ENCODE data around the gene SUSD2.
"Not testable (repeated sequence)": the region's sequence is repeated elsewhere in the genome, so short reads cannot be mapped to it uniquely, and the experiment has no call there.

SUSD2 gene

DNA sequence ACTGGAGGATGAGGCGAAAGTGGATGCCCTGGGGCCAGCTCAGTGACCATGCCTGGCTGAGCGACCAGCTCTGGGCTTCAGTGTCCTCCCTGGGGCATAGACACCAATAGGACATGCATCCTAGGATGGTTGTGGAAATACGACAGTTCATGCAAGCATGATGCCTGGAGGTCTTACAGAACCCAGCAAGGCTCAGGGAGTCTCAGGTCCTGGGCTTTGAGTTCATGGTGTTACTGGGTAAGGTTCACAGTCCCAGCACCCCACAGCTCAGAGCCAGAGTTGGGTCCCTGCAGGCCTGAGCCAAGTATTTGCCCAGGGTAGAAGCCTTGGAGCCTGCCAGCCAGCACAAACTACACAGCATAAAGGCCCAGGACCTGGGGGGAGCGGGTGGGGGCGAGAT is 4.2 kb upstream of the SUSD2 start:
- no peak for DNase-seq (ENCODE audit: low read depth)

DNA sequence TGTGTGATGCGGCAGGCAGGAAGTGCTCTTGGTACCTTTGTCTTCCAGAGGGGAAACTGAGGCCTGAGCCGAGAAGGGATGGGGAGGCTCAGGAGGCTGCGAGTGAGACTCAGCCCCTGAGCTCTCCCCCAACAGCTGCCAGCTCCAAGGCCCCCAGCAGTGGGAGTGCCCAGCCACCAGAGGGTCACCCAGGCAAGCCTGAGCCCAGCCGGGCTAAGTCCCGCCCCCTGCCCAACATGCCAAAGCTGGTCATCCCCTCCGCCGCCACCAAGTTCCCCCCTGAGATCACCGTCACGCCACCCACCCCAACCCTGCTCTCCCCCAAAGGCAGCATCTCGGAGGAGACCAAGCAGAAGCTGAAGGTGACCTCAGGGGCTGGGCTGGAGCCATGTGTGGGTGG is 3.8 kb upstream of the SUSD2 start:
- DNase-seq (ENCODE audit: low read depth): no peak

DNA sequence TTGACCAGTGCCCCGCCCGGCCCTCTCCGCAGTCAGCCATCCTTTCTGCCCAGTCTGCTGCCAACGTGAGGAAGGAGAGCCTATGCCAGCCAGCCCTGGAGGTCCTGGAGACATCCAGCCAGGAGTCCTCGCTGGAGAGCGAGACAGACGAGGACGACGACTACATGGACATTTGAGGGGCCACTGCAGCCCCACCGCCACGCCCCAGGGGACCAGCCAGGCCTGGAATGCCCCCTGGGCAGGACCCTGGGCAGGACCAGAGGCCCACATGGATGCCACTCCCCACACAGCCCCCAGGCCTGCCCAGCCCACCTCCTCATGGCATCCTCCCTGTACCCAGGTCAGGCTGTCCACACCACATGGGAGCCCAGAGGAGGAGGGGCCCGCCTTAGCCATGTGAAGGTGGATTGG is 3.3 kb upstream of the SUSD2 start:
- DNase-seq (ENCODE audit: low read depth): no peak

DNA sequence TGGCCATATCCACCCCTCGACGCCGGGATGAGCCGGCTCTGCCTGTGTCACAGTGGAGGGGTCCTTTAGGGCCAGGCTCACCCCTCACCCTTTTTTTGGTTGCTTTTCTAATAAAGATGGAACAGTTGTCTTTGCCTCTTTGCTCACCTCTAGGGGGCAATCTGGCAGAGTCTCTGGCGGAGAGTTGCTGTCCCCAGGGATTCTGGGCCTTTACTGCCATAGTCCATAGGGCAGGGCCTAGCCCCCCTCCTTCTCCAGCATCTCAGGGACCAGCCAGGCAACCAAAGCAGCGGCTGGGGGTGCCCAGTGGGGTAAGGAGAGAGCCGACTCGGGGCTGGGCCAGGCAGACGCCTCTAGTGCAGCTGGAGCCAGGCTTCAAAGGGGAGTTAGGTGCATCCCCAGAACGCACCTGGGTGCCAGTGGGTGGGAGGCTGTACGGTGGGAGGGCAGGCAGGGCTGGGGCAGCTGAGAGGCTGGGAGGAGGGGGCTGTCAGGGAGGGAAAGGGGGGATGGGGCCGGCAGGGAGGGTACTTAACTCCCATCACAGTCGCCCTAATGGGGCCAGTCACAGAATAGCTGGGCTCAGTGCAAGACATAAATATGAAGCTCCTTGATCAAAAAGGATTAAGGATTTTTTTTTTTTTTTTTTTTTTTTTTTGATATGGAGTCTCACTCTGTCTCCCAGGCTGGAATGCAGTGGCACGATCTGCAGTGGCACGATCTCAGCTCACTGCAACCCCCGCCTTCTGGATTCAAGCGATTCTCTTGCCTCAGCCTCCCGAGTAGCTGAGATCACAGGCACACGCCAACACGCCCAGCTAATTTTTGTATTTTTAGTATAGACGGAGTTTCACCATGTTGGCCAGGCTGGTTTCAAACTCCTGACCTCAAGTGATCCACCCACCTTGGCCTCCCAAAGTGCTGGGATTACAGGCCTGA is 2.5 kb upstream of the SUSD2 start:
- no peak for DNase-seq (ENCODE audit: low read depth)

DNA sequence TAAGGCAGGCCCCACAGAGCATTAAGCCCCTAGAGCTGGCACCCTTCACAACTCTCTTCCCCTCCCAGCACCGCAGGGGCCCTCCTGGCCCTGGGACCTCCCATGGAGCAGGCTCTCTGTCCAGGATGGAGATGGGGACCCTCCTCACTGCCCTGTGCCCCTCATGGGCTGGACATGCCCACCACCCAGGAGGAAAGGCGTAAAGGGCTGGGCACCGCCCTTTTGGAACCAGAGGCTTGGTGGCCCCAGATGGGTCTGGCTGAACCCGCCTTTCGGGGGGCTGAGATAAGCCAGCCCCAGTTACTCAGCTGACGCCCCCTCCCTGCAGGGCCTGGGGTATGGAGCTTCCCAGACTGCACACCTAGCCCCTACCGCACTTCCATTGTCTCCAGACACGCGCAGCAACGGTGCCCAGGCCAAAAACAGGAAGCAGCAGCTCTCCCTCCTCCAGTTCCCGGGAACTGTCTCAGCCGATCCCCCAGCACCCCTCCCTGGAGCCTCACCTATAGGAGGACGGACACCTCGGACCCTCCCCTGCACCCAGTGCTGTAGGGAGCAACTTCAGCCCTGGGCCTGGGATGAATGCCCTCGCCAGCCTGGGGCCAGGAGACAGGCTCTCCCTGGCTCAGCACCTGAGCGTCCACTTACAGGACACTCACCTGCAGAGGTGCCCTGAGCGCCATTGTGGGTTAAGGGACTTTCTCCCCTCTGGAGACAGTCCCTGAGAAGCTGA is 1.6 kb upstream of the SUSD2 start:
- DNase-seq (ENCODE audit: low read depth): no peak

DNA sequence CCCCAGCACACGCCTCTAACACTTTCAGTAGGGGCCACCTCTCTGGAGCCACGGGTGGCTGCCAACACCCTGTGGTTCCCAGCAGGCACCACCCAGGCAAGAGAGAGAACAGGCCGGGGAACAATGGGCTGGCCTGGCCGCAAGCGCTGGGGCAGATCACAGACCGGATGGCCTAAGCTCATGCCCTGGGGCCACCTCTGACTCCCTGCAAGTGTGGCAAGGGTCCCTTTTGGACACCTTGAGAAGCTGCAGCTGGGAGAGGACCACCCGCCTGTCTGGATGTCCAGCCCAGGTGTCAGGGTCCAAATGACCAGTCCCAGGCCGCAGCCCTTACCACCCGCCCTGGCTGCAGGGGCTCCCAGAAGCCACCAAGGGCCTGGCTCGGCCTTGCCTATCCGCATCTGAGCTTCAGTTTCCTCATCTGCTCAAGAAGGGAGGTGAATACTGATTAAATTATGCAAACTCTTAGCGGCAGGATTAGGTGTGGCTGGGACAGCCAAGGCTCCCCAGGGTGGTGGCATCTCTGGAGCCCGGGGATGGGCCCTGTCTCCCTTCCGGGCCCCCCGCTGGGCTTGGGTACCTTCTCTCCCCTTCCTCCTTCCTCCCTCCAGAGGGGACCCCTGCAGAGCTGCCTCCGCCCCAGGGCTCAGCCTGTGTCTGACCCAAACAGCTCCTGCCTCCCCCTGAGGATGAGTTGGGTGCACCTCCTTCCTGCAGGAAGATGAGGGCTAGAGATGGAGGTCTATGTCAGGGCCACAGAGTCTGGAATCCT is 785 bp upstream of the SUSD2 start:
- no peak for DNase-seq (ENCODE audit: low read depth)

DNA sequence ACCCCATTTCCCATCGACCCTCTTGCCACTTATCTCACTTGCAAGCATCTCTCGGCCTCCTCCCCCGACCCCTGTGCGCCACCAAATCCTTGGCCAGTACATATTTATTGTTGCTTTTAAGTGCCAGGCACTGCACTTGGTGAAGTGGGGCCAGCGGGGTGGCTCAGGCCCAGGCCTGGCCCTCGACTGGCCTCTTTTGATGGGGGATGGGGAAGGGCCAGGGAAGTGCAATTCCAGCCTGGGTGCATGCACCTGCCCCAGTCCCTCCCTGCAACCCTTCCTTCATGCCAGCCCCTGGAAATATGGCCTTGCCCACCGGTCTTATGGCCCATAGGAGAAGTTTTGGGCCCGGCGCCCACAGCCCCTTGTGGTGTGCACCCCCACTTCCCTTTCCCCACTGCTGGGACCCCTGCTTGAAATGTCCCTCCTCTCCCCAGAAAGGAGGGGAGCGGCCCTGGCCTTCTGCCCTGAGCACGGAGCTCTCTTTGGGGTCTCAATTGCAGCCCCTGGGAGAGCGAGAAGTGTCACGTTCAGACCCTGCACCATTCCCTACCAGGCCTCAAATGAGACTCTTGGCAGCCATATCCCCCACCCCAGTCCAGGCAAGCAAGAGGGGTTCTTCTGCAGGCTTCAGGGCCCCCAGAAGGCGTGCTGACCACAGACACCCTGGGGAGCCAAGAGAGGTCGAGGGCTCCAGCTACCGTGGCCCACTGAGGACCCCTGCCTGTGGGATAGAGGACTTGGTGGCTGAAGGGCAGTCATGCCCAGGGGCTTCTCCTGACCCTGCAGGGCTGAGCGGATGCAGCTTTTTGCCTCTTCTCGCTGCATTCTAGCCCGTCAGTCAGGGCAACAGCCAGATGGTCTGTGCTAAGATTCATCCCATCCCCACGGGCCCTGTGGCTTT is 961 bp downstream of the SUSD2 start:
- no peak for DNase-seq (ENCODE audit: low read depth)

DNA sequence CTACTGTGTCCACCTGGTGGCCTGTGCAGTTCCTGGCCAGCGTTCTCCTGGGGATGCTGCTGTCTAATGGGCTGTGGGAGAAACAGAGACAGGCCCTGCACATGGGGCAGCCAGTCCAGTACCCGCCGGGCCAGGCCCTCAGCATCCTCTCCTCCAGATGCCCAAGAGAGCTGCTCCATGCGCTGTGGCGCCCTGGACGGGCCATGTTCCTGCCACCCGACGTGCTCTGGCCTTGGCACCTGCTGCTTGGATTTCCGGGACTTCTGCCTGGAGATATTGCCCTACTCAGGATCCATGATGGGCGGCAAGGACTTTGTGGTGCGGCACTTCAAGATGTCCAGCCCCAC is 1.6 kb downstream of the SUSD2 start:
- DNase-seq (ENCODE audit: low read depth): not testable (repeated sequence)

DNA sequence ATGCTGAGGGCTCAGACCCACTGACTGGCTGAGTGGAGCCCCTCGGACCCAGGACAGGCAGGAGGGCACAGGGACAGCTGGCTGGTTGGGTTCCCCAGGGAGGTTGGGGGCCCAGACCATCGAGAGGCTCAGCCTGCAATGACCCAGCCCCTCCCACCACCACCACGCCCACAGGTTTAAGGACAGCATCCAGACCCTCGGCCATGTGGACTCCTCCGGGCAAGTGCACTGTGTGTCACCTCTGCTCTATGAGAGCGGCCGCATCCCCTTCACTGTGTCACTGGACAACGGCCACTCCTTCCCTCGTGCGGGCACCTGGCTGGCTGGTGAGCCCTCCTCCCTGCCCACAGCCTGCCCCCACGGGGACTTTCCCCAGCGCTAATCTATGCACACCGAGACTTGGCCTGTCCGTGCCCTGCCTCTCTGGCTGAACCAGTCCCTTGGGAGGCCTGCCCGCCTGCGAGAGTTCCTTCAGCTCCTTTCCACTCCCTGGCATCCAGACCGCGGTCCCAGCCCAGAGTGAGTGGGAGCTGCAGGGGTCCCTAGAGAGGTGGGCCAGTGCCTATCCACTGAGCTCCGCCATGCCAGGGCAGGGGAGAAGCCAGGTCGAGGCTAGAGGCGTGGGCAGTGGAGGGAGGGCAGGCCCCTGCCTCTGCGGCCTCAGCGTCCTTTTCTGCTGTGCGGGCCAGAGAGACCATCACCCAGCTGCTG is 2.2 kb downstream of the SUSD2 start:
- no peak for DNase-seq (ENCODE audit: low read depth)

DNA sequence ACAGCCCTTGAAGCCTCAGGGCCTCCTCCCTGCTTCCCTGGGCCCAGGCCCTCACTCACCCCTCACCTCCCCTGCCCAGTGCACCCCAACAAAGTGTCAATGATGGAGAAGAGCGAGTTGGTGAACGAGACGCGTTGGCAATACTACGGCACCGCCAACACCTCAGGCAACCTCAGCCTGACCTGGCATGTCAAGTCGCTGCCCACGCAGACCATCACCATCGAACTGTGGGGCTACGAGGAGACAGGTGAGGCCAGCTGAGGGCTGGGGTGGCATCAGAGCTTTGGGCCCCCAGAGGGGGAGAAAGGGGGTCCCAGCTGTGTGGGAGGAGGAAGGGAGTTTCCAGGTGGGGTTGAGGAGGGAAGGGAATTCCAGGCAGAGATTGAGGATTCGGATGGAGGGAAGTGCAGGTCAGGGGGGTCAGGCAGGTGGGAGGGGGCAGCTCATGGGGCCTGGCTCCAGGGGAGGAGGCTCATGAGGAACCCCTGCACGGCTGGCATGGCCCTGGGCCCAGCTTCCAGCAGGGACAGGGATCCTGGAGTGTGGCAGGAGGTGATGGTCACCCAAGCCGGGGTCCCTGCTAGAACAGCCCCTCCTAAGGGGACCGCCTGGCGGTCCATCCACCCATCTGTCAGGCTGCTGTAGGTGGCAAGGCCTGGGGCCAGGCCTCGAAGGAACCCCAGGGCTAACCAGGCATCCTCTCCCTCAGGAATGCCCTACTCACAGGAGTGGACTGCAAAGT is 2.9 kb downstream of the SUSD2 start:
- DNase-seq (ENCODE audit: low read depth): no peak

DNA sequence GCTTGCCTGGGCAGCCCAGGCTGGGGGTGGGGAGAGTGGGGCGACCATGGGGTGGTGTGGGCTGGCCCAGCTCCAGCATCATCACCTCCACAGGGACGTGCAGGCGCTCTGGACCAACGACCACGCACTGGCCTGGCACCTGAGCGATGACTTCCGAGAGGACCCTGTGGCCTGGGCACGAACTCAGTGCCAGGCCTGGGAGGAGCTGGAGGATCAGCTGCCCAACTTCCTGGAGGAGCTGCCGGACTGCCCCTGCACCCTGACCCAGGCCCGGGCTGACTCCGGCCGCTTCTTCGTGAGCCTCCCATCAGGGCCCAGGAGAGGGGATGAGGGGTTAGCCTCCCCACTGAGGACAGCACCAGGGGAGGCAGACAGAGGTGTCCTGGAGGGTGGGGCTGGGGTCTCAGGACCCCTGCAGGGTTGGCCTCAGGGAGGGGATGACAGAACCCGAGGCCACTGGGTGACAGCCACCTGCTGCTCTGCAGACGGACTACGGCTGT is 3.8 kb downstream of the SUSD2 start:
- no peak for DNase-seq (ENCODE audit: low read depth)

DNA sequence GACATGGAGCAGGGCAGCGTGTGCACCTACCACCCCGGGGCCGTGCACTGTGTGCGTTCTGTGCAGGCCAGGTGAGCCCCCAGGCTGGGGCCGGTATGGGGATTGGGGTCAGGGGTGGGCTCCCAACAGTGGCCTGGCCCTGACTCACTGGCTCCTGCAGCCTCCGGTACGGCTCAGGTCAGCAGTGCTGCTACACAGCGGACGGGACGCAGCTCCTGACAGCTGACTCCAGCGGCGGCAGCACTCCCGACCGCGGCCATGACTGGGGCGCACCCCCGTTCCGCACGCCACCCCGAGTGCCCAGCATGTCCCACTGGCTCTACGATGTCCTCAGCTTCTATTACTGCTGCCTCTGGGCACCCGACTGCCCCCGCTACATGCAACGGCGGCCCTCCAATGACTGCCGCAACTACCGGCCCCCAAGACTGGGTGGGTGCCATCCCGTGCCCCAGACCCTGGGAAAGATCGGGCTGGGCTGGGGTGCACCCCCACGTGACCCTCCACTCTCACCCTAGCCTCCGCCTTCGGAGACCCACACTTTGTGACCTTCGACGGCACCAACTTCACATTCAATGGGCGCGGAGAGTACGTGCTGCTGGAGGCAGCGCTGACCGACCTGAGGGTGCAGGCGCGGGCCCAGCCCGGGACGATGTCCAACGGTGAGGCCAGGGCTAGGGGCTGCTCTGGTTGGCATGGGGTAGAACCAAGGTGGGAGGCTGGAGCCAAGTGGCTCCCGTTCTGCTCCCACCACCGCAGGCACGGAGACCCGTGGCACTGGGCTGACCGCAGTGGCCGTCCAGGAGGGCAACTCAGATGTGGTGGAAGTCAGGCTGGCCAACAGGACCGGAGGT is 4.4 kb downstream of the SUSD2 start:
- DNase-seq (ENCODE audit: low read depth): no peak

DNA sequence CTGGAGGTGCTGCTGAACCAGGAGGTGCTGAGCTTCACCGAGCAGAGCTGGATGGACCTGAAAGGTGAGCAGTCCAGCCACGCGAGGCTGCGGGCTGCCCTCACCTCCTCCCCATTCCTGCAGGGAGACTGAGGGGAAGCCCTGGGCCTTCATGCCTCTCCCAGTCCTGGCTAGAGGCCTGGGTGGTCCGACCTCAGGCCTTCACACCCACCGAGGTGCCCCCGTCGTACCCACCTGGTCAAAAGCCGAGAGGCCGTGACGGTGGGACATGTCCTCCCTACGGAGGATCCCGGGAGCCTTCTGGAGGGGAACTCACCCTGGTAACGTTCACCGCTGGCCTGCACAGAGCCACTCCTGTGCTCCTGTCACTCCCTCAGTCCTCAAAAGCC is 5.1 kb downstream of the SUSD2 start:
- no peak for DNase-seq (ENCODE audit: low read depth)

DNA sequence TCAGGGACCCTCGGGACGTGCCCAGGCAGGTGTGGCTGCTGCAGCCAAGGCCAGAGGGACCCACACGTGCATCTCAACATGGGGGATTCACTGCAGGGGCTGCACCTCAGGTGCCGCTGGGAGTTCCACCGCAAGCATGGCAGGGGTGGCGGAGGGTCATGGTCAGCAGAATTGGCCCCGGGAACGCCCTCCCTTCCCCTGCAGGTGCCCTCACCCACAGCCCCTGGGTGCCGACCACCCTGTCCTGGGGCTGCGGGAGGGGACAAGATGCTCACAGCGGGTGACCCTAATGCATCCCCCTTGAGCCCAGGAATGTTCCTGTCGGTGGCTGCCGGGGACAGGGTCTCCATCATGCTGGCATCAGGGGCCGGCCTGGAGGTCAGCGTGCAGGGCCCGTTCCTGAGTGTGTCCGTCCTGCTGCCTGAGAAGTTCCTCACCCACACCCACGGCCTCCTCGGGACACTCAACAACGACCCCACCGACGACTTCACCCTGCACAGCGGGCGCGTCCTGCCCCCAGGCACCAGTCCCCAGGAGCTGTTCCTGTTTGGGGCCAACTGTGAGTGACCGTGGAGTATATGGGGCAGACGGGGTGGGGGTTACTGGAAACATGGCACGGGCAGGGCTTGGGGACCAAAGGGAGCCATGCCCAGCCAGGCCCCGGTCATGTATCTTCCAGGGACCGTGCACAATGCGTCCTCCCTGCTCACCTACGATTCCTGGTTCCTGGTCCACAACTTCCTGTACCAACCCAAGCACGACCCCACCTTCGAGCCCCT is 5.8 kb downstream of the SUSD2 start:
- DNase-seq (ENCODE audit: low read depth): no peak

DNA sequence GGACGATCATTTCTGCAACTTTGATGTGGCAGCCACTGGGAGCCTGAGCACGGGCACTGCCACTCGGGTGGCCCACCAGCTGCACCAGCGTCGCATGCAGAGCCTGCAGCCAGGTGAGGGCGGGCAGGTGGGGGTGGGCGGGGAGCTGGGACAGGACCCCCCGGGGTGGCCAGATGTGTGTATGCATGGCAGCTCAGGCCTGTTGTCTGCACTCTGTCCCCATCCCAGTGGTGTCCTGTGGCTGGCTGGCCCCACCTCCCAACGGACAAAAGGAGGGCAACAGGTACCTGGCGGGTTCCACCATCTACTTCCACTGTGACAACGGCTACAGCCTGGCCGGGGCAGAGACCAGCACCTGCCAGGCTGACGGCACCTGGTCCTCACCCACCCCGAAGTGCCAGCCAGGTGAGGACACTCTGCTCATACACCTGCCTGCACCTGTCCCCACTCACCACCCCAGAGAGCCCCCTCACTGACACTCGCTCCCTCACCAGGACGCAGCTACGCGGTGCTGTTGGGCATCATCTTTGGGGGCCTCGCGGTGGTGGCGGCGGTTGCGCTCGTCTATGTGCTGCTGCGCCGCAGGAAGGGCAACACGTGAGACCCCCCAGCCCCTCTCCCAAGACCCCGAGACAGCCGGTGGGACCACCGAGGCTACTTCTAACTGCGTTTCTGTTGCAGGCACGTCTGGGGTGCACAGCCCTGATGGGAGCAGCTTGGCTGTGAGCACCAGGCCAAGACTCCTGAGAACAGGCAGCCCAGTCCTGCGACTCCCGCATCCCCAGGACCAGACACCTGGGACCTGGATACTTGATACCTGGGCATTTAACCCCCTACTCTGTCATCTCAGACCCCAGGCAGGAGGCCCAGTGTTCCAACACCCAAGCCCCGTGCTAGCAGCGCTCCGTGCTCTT is 6.7 kb downstream of the SUSD2 start:
- DNase-seq (ENCODE audit: low read depth): no peak

DNA sequence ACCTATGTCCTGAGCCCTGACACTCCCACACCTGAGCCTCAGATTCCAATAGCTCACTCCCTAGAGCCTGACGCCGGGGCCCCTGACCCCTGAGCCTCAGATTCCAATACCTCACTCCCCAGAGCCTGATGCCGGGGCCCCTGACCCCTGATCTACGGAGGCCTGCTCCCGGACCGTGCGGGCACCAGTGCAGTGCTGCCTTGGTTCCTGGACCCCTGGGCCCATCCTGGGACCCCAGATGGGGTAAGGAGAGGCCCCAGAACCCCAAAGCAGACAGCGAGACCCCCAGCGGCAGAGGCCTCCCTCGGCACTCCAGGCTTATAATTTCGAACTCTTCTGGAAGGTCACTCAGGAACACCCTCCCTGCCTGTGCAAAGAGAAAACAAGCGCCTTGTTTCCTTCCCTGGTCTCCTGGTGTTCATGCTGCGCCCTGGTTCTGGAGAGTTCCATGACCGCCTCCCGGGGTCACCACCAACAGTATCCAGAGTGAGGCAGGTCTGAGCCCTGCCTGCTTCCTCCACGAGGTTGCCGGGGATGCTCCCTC is 7.5 kb downstream of the SUSD2 start:
- no peak for DNase-seq (ENCODE audit: low read depth)

Measured in activated gamma-delta T cell treated with anti-CD3 and anti-CD28 coated beads, Interleukin-2, amount 50 U/mL, for 16 hours (primary cell).